A673 (cell line): Measurements from ENCODE around the gene PPP1R13L.

Experiments
- CTCF ChIP-seq: fragments of 300-800, 200-600 bp; sonication (generic); conservative IDR thresholded peaks from 2 replicates; pipeline ENCODE4 v1.5.1; 2017; ENCODE audit warnings: low read depth, mild to moderate bottlenecking, antibody characterized with exemption, low read length, moderate library complexity, mixed read lengths
- EZH2 ChIP-seq: fragments of 200-600 bp; sonication (generic); IDR thresholded peaks from 2 replicates; pipeline ENCODE4 v1.6.1; 2017; ENCODE audit warnings: borderline replicate concordance, low read depth, mild to moderate bottlenecking, mixed read lengths, antibody characterized with exemption, low read length; ENCODE audit not compliant: poor library complexity, severe bottlenecking

GRCh38 chr19:45342911-45343310 is 62.0 kb downstream of the PPP1R13L start:
- no peak for TF ChIP-seq CTCF
- TF ChIP-seq EZH2 = no peak
